Astrocyte (in vitro differentiated cells and primary cell): ENCODE data around the gene PCDHAC2. TPM values are rescaled to one million over a fixed set of nuclear protein-coding genes. Genes with fewer than 3 reads are reported as not detected.

Experiments used
- DNase-seq: peaks from one replicate; pipeline ENCODE4 v3.0.0-alpha.2; 2010; ENCODE audit warnings: low read depth
- FAIRE-seq: peaks from 2 replicates; lab custom pipeline; 2011; peaks lifted over from hg19 to GRCh38; lab: Jason Lieb, UNC
- H2AFZ ChIP-seq: 2 replicates; pipeline ENCODE4 v1.6.0; 2012; ENCODE audit warnings: low read depth, low read length, inconsistent platforms
- H3K27ac ChIP-seq: 2 replicates; pipeline ENCODE4 v1.5.1; 2011; ENCODE audit warnings: low read depth, low read length, inconsistent platforms
- H3K27me3 ChIP-seq: 2 replicates; pipeline ENCODE4 v1.6.0; 2011; ENCODE audit warnings: low read length, inconsistent platforms; ENCODE audit not compliant: insufficient read depth
- H3K36me3 ChIP-seq: 2 replicates; pipeline ENCODE4 v1.5.1; 2011; ENCODE audit warnings: low read length, inconsistent platforms; ENCODE audit not compliant: insufficient read depth
- H3K4me1 ChIP-seq: 2 replicates; pipeline ENCODE4 v1.5.1; 2011; ENCODE audit warnings: low read length, inconsistent platforms; ENCODE audit not compliant: insufficient read depth
- H3K4me2 ChIP-seq: 2 replicates; pipeline ENCODE4 v1.6.0; 2012; ENCODE audit warnings: low read length, inconsistent platforms
- H3K4me3 ChIP-seq: 2 replicates; pipeline ENCODE4 v1.5.1; 2011; ENCODE audit warnings: low read depth, mild to moderate bottlenecking, low read length, inconsistent platforms; ENCODE audit not compliant: insufficient read depth
- H3K79me2 ChIP-seq: 2 replicates; pipeline ENCODE4 v1.6.0; 2012; ENCODE audit warnings: mild to moderate bottlenecking, low read length, inconsistent platforms; ENCODE audit not compliant: insufficient read depth
- H3K9ac ChIP-seq: 2 replicates; pipeline ENCODE4 v1.6.0; 2012; ENCODE audit warnings: mild to moderate bottlenecking, low read length, inconsistent platforms
- H3K9me3 ChIP-seq: 2 replicates; pipeline ENCODE4 v1.5.1; 2012; ENCODE audit warnings: low read depth, mild to moderate bottlenecking, low read length, inconsistent platforms; ENCODE audit not compliant: insufficient read depth
- H4K20me1 ChIP-seq: 2 replicates; pipeline ENCODE4 v1.6.0; 2012; ENCODE audit warnings: low read length, inconsistent platforms; ENCODE audit not compliant: insufficient read depth
- H3K27ac Mint-ChIP-seq: one replicate; pipeline ENCODE4 v1.8.0; 2021; ENCODE audit warnings: mild to moderate bottlenecking, mixed read lengths; ENCODE audit not compliant: unreplicated experiment
- H3K27me3 Mint-ChIP-seq: one replicate; pipeline ENCODE4 v1.8.0; 2021; ENCODE audit warnings: low read depth, mixed read lengths; ENCODE audit not compliant: unreplicated experiment
- H3K36me3 Mint-ChIP-seq: one replicate; pipeline ENCODE4 v1.8.0; 2021; ENCODE audit warnings: low read depth, mixed read lengths; ENCODE audit not compliant: unreplicated experiment
- H3K4me1 Mint-ChIP-seq: one replicate; pipeline ENCODE4 v1.8.0; 2021; ENCODE audit warnings: low read depth, mixed read lengths; ENCODE audit not compliant: unreplicated experiment
- H3K4me3 Mint-ChIP-seq: one replicate; pipeline ENCODE4 v1.8.0; 2021; ENCODE audit warnings: mild to moderate bottlenecking, moderate library complexity, mixed read lengths; ENCODE audit not compliant: unreplicated experiment
- H3K9me3 Mint-ChIP-seq: one replicate; pipeline ENCODE4 v1.8.0; 2021; ENCODE audit warnings: mild to moderate bottlenecking, mixed read lengths; ENCODE audit not compliant: unreplicated experiment
- EZH2 ChIP-seq: IDR thresholded peaks from 2 replicates; pipeline ENCODE4 v1.6.1; 2012; ENCODE audit warnings: mild to moderate bottlenecking, low read length, inconsistent platforms; ENCODE audit not compliant: insufficient read depth
- total RNA-seq: library from RNA; stranded (reverse); gene quantifications from 2 replicates; pipeline ENCODE4 v1.2.1, GENCODE V29; 2021
- TF ChIP-seq, protein P1 (sequence below): IDR thresholded peaks from 2 replicates; pipeline ENCODE4 v1.5.1; 2011; ENCODE audit warnings: low read depth, mild to moderate bottlenecking, inconsistent platforms, low read length, moderate library complexity; ENCODE audit not compliant: insufficient read depth

PCDHAC2 gene
- total RNA-seq, 1 donor from 2014 or later = 7.7 TPM

GRCh38 chr5:140953234-140953633 lies 13.0 kb upstream of the PCDHAC2 start:
- Histone ChIP-seq H3K27me3 (no peaks in the 10 kb centered on the region), H3K9me3 (no peaks in the 10 kb centered on the region), H3K4me1 (no peaks in the 10 kb centered on the region), H4K20me1 (no peaks in the 10 kb centered on the region), H3K4me2 (no peak overlapping the region), H2AFZ (no peak overlapping the region), H3K79me2 (no peaks in the 10 kb centered on the region), H3K4me3 (no peak overlapping the region), H3K27ac (no peak overlapping the region), H3K36me3 (no peaks in the 10 kb centered on the region), H3K9ac (no peak overlapping the region)
- H3K4me3 Mint-ChIP-seq = no peak overlapping the region
- no peaks in the 10 kb centered on the region for H3K27me3 Mint-ChIP-seq
- FAIRE-seq (no peak), DNase-seq (no peak)
- no peak for TF ChIP-seq EZH2
- TF ChIP-seq, protein P1, sequence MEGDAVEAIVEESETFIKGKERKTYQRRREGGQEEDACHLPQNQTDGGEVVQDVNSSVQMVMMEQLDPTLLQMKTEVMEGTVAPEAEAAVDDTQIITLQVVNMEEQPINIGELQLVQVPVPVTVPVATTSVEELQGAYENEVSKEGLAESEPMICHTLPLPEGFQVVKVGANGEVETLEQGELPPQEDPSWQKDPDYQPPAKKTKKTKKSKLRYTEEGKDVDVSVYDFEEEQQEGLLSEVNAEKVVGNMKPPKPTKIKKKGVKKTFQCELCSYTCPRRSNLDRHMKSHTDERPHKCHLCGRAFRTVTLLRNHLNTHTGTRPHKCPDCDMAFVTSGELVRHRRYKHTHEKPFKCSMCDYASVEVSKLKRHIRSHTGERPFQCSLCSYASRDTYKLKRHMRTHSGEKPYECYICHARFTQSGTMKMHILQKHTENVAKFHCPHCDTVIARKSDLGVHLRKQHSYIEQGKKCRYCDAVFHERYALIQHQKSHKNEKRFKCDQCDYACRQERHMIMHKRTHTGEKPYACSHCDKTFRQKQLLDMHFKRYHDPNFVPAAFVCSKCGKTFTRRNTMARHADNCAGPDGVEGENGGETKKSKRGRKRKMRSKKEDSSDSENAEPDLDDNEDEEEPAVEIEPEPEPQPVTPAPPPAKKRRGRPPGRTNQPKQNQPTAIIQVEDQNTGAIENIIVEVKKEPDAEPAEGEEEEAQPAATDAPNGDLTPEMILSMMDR = no peak
- peaks cover 10% of the 10 kb centered on the region for H3K36me3 Mint-ChIP-seq
- H3K9me3 Mint-ChIP-seq = peaks cover 2% of the 10 kb centered on the region
- H3K27ac Mint-ChIP-seq = no peak overlapping the region
- no peaks in the 10 kb centered on the region for H3K4me1 Mint-ChIP-seq

GRCh38 chr5:140962190-140962589 lies 4.1 kb upstream of the PCDHAC2 start:
- Mint-ChIP-seq H3K27ac (no peak overlapping the region), H3K36me3 (no peaks in the 10 kb centered on the region), H3K9me3 (no peaks in the 10 kb centered on the region), H3K4me1 (peaks cover 15% of the 10 kb centered on the region), H3K27me3 (no peaks in the 10 kb centered on the region), H3K4me3 (no peak overlapping the region)
- H3K4me1 ChIP-seq = no peaks in the 10 kb centered on the region
- no peaks in the 10 kb centered on the region for H4K20me1 ChIP-seq
- DNase-seq = no peak
- H3K9ac ChIP-seq = no peak overlapping the region
- H2AFZ ChIP-seq = no peak overlapping the region
- no peak overlapping the region for H3K4me2 ChIP-seq
- FAIRE-seq = no peak
- TF ChIP-seq, protein P1 = no peak
- TF ChIP-seq EZH2 = no peak
- H3K9me3 ChIP-seq = no peaks in the 10 kb centered on the region
- H3K27me3 ChIP-seq = peaks cover 2% of the 10 kb centered on the region
- H3K4me3 ChIP-seq = no peak overlapping the region
- no peak overlapping the region for H3K27ac ChIP-seq
- no peaks in the 10 kb centered on the region for H3K36me3 ChIP-seq
- no peaks in the 10 kb centered on the region for H3K79me2 ChIP-seq

GRCh38 chr5:140964356-140964755 lies 1.9 kb upstream of the PCDHAC2 start:
- Mint-ChIP-seq H3K9me3 (no peaks in the 10 kb centered on the region), H3K27me3 (no peaks in the 10 kb centered on the region), H3K4me1 (peaks cover 15% of the 10 kb centered on the region), H3K4me3 (no peak overlapping the region), H3K27ac (no peak overlapping the region), H3K36me3 (peaks cover 4% of the 10 kb centered on the region)
- peaks cover 5% of the 10 kb centered on the region for H3K27me3 ChIP-seq
- no peaks in the 10 kb centered on the region for H3K79me2 ChIP-seq
- H3K4me2 ChIP-seq = no peak overlapping the region
- H3K36me3 ChIP-seq = no peaks in the 10 kb centered on the region
- H4K20me1 ChIP-seq = no peaks in the 10 kb centered on the region
- H3K4me3 ChIP-seq = no peak overlapping the region
- H2AFZ ChIP-seq = no peak overlapping the region
- FAIRE-seq = no peak
- H3K9ac ChIP-seq = no peak overlapping the region
- no peak for DNase-seq
- H3K4me1 ChIP-seq = no peaks in the 10 kb centered on the region
- TF ChIP-seq, protein P1 = no peak
- TF ChIP-seq EZH2 = no peak
- H3K27ac ChIP-seq = no peak overlapping the region
- peaks cover 3% of the 10 kb centered on the region for H3K9me3 ChIP-seq
